H1 (cell line): ENCODE results near the gene SPATA33. TPM values are rescaled to one million over a fixed set of nuclear protein-coding genes. Genes with fewer than 3 reads are reported as not detected.

Experiments
- HDAC2 ChIP-seq, 2 experiments: fragments of 300-600 bp in 1 of 2; sonication (generic) in 1 of 2; IDR thresholded peaks; 2 replicates each; pipeline ENCODE4 v1.6.1; 2011 to 2012; ENCODE audit warnings: low read depth in 2 of 2, low read length in 2 of 2, mild to moderate bottlenecking in 2 of 2, moderate library complexity in 2 of 2, borderline replicate concordance in 1 of 2, inconsistent platforms in 1 of 2
- polyA plus RNA-seq, 7 experiments: library from polyadenylated mRNA; depleted of rRNA in 3 of 7; stranded (reverse) in 5 of 7; unstranded in 2 of 7; fragments of >200 nt in 5 of 7; fragments of 200-250 nt in 2 of 7; gene quantifications; 1 replicate in 5 of 7; 2 replicates in 1 of 7; 4 replicates in 1 of 7; pipeline versions ENCODE4 v1.2.1 to v1.2.3, GENCODE V29; 2011 to 2013; ENCODE audit warnings: missing spikeins in 2 of 7, mixed read lengths in 2 of 7
- total RNA-seq: library from RNA; stranded (reverse); fragmentation: NEBNext Ultra II Directional; extraction: Animal tissue kit (Norgen Biotek cat#: 25700); gene quantifications from 2 replicates; pipeline ENCODE4 v1.2.1, GENCODE V29; 2021

The SPATA33 gene
- total and polyA plus RNA-seq, 2 of the 8 experiments (the other 6 are each of a cell fraction or from before 2014, with no cell fraction given) = 5.4 to 16.9 TPM

DNA sequence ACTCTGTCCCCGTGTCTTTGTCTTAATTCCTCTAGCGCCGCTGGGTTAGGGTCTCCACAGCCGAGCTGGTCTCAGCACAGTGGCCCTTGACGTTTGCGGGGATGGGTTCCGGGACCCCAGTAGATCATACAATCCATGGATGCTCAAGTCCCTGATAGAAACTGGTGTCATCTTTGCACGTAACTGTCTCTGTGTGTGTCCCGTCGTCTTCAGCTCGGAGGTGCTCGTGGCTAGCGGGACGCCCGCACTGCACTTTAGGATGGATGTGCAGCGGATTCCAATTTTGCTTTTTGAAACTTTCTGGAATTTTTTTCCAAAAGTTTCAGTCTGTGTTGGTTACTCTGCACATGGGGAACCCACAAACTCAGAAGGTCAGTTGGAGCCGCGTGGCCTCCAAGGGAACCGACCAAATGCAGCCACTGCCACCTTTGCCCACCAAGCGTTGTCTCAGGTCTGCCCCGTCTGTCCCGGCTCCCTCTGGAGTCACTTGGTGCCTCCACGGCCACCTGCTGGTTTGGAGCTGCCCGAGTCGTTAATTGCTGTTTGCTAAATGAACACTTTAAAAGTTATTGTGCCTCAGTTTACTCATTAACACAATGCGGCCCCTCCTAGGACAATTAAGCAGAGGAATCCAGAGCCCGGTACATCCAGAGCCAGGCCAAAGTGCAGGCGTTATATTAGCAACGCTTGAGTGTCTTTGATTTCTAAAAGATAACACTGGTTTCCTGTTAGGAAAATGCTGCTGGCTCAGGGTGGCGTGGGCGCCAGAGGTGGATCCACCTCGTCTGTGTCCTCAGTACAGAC, 49.5 kb upstream of the SPATA33 start (continued):
- TF ChIP-seq HDAC2 (IDR thresholded peaks at IDR 0.05; ENCODE audit: borderline replicate concordance in 1 of 2, low read depth in 2 of 2, low read length in 2 of 2) = no peak
